ENCODE results near the gene KYNU.

GRCh38 chr2:142885543-142885942, 8.1 kb downstream of the KYNU start:
- no peak for TF ChIP-seq ARNTL (CRISPR knock-in tag; IDR thresholded peaks at IDR 0.05; ENCODE audit: borderline replicate concordance, low read depth)
- no peak for TF ChIP-seq RARB (CRISPR knock-in tag; IDR thresholded peaks at IDR 0.05)
- TF ChIP-seq ZNF565 (CRISPR knock-in tag; conservative IDR thresholded peaks at IDR 0.05; ENCODE audit: low read depth), result no peak
- no peak for TF ChIP-seq PATZ1 (CRISPR knock-in tag; IDR thresholded peaks at IDR 0.05; ENCODE audit: borderline replicate concordance)
- no peak for TF ChIP-seq OSR1 (CRISPR knock-in tag; IDR thresholded peaks at IDR 0.05)
- TF ChIP-seq ZFP30 (CRISPR knock-in tag; IDR thresholded peaks at IDR 0.05), result no peak
- no peak for TF ChIP-seq ESRRG (CRISPR knock-in tag; IDR thresholded peaks at IDR 0.05)
- no peak for TF ChIP-seq BACH2 (CRISPR knock-in tag; IDR thresholded peaks at IDR 0.05; ENCODE audit: borderline replicate concordance)
- no peak for TF ChIP-seq POU6F1 (CRISPR knock-in tag; IDR thresholded peaks at IDR 0.05; ENCODE audit: borderline replicate concordance, low read depth)
- TF ChIP-seq CREB5 (CRISPR knock-in tag; IDR thresholded peaks at IDR 0.05; ENCODE audit: low read depth), result no peak
- TF ChIP-seq ZNF70 (CRISPR knock-in tag; IDR thresholded peaks at IDR 0.05), result no peak
